HG03135 (cell line): ENCODE data around the gene WHRN.

Source experiments
- ATAC-seq: cut with Tn5 transposase; IDR thresholded peaks from one replicate; pipeline ENCODE4 v1.9.1; 2021; ENCODE audit warnings: mild to moderate bottlenecking, moderate library complexity; ENCODE audit not compliant: unreplicated experiment

Gene WHRN

DNA sequence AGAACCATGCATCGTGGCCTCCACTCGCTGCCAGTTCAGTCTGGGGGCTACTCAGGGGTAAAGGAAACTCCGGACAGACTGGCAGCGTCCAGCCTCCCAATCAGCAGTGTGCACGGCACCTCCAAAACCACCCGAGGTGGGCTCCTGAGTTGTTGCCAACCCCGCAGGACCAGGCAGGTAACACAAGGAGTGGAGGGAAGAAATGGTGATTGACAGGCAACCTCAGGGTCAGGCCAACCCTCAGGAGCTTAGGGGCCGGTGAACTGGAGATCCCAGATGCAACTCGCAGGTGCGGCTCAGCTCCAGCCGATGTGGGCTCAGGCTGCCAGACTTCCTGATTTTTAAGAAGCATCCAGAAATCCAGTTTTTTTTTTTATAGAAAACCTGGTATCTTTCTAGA is 80.1 kb downstream of the WHRN start:
- ATAC-seq = no peak

- no peak for ATAC-seq
These were observed 81.1 kb downstream of the WHRN start for GRCh38 chr9:114424126-114424525.

DNA sequence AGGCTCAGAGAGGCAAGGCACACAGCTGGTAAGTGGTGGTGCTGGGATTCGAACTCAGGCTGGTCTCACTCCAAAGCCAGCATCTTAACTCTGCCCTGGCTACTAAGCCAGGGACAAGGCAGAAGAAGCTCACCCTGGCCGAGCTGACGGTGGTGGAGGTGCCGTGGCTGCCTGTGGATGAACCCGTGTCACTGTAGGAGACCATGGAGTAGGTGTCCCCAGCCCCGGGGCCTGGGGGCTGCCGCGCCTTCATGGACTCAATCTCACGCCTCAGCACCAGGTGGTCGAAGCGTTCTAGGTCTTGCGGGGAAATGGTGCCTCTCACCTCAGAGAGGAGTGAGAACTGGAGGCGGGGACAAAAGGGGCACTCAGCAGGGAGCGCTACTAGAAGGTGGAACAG is 82.1 kb downstream of the WHRN start:
- no peak for ATAC-seq

GRCh38 chr9:114421147-114421546 is 84.1 kb downstream of the WHRN start:
- no peak for ATAC-seq

DNA sequence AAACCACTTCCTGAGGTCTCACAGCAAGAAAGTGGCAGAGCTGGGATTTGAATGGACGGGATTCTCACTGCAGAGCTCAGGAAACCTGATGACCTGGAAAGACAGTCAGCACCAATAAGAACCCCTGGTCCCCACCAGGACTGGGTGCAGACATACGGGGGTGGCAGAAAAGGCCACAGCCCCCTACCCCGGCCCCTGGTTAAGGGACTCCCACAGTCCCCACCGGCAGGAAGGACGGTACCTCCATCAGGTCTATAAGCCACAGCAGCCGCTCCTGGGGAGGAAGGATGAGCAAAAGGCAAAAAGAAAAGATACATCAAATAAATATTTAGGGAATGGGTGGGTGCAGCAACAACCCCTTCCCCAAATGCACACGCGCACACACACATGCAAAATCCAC is 85.5 kb downstream of the WHRN start:
- no peak for ATAC-seq

DNA sequence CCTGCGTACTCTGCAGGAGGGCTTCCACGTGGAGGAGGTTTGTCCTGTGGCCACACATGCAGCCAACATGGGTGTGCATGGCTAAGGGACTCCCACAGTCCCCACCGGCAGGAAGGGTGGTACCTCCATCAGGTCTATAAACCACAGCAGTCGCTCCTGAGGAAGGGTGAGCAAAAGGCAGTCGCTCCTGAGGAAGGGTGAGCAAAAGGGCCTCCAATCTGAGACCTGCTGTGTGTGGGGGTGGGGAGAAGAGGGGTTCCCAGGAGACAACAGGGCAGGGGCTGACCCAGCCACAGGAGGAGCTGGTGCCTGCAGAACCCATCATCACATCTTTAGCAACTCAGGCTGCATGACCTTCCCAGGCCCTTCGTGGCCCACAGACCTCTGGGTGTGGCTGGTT is 87.2 kb downstream of the WHRN start:
- no peak for ATAC-seq

DNA sequence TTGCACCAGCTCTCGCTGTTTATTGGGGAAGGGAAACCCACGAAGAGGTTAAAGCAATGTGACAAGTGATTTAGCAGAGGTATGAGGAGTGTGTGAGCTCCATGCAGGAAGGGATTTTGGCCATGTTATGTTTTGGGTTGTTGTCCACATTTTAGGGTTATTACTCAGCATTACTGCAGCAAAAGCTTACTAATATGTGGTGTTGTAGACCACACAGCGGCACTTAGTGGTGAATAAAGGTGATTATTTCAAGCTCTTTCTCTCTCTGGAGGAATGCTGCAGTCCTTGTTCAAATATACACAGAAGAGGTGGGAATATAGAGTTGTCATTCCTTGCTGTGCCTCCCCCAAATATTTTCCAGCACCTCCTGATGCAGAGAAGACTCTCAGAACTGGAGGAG is 87.8 kb downstream of the WHRN start:
- ATAC-seq = no peak

DNA sequence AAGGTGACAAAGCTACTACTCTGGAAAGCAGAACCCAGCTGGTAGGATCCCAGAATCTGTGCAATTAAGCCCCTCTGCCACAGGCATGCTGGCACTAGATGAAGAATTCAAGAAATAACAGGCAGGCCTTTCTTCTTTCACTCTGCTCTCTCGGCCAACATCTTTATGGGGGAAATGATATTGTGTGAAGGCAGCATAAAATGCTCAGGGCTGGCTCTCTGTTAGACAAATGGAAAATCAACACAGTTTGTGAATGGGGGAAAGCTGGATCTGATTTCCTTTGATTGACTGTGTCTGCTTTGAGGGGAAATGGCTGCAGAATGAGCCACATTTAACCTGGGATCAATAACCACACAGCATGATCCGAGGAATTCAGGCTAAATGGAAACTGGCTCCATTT is 88.4 kb downstream of the WHRN start:
- no peak for ATAC-seq

DNA sequence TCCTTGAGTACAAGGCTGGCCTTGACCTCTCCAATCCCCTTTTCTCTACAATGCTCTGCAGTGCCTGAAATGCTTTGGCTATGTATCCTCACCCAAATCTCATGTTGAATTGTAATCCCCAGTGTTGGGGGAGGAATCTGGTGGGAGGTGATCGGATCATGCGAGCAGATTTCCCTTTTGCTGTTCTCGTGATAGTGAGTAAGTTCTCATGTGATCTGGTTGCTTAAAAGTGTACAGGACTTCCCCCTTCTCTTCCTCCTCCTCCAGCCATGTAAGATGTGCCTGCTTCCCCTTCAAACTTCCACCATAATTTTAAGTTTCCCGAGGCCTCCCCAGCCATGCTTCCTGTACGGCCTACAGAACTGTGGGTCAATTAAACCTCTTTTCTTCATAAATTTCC is 89.0 kb downstream of the WHRN start:
- ATAC-seq = no peak

DNA sequence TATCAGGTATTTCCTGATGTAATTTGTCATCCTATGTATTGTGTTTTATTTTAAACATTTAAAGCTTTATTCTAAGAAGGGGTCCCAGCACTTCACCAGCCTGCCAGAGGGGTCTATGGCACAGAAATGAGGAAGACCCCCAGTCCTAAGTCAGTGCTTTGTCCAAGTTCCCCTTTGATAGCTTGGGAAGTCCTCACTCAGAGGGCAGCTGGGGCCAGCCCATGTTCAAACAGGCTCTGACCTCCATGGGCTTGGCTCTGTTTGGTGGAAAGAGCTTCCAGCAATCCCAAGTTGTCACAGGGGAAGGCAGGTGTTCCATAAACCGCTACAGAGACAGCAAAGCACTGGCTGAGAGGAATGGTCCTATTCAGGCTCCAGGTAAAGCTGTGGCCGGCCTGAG is 90.9 kb downstream of the WHRN start:
- ATAC-seq = no peak

- ATAC-seq = no peak
These were observed 91.4 kb downstream of the WHRN start for GRCh38 chr9:114413861-114414301.

GRCh38 chr9:114412048-114412683 is 93.1 kb downstream of the WHRN start:
- no peak for ATAC-seq

GRCh38 chr9:114411452-114411851 is 93.8 kb downstream of the WHRN start:
- ATAC-seq = no peak

- no peak for ATAC-seq
These were observed 94.4 kb downstream of the WHRN start for GRCh38 chr9:114410910-114411309.

DNA sequence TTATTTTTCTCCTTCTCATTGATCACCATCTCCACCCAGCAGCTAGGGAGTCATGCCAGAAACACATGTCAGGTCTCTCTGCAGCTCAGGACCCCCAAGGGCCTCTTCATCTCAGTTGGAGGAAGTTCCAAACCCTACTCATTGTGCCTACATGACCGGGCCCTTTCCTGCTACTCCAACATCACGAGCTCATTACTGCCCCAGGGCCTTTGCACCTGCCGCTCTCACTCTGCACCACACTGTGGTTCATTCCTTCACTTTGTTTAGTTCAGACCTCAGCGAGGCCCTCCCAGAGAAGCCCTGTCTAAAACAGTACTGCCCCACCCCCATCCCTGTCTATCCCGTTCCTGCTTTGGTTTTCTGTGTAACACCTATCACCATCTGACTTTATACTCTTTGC is 95.4 kb downstream of the WHRN start:
- ATAC-seq = no peak

DNA sequence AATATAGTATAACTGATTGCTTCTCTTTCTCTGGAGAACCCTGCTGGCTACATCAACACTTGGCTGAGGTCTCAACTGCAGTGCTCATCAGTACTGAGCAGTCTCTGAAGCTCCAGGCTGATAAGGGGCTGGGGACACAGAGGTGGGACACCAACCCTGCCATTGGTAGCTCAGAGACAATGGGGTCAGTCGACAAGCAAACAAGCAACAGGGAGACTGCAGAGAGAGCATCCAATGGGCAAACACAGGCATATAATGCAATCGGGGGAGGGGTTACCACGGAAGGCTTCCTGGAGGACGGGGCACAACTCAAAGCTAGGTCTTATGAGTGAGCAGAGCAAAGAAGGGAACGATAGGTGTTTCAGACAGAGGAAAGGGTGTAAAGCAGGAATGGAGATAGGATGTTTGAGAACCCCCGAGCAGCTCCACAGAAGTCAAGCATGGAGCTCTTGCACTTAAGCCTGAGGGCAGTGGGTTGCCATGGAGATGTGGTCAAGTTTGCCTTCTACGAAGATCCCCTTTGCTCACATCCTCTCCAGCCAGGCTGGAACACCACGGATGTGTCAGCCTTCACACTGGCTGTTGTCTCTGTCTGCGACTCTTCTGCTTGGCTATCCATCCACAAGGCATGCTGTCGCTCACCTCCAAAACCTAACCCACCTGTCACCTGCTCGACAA is 96.0 kb downstream of the WHRN start:
- ATAC-seq = no peak

DNA sequence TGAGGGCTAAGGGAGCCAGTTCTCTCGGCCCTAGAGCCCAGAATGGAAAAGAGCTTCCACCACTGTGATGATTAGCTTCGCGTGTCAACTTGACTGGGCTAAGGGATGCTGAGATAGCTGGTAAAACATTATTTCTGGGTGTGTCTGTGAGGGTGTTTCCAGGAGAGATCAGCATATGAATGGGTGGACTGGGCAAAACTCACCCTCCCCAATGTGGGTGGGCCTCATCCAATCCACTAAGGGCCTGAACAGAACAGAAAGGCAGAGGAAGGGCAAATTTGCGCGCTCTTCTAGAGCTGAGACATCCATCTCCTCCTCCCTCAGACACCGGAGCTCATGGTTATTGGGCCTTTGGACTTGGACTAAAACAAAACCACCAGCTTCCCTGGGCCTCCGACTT is 96.6 kb downstream of the WHRN start:
- no peak for ATAC-seq

GRCh38 chr9:114407889-114408288 is 97.4 kb downstream of the WHRN start:
- ATAC-seq = no peak

- no peak for ATAC-seq
These were observed 98.8 kb downstream of the WHRN start for GRCh38 chr9:114406441-114406840.

GRCh38 chr9:114405294-114406034 is 99.8 kb downstream of the WHRN start:
- peak; percentile 82 for ATAC-seq

GRCh38 chr9:114404531-114404930 is 100.7 kb downstream of the WHRN start:
- ATAC-seq = no peak

DNA sequence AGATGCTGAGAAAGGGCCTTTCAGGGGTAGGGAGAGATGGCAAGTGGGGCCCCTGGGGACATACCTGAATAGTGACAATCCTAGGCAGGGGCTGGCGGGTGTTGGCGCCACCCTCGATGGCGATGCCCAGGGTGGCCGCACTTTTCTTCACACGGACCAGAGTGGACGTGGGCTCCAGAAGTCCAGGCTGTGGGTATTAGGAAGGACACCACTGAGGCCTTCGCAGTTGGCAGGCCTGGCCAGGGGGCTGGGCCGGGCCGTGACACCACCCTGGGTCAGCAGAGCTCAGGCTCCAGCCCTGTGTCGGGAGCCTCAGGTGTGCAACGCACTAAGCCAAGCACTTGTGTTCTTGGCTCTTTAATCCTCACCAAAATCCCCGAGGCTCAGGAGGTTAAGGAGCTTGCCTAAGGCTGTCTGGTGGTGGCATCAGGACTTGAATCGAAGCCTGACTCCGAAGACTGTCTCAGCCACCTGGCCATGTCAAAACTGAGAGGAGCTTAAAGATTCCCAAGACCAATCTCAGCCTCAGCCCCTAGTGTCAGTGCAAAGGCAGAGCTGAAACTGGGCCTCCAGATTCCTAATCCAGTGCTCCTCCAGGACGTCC is 102.0 kb downstream of the WHRN start:
- no peak for ATAC-seq
